ENCODE measurements around the gene PRSS22. TPM values are rescaled to one million over a fixed set of nuclear protein-coding genes. Genes with fewer than 3 reads are reported as not detected.

Gene PRSS22
- polyA plus RNA-seq, 1 donor from 2014 or later = not detected

DNA sequence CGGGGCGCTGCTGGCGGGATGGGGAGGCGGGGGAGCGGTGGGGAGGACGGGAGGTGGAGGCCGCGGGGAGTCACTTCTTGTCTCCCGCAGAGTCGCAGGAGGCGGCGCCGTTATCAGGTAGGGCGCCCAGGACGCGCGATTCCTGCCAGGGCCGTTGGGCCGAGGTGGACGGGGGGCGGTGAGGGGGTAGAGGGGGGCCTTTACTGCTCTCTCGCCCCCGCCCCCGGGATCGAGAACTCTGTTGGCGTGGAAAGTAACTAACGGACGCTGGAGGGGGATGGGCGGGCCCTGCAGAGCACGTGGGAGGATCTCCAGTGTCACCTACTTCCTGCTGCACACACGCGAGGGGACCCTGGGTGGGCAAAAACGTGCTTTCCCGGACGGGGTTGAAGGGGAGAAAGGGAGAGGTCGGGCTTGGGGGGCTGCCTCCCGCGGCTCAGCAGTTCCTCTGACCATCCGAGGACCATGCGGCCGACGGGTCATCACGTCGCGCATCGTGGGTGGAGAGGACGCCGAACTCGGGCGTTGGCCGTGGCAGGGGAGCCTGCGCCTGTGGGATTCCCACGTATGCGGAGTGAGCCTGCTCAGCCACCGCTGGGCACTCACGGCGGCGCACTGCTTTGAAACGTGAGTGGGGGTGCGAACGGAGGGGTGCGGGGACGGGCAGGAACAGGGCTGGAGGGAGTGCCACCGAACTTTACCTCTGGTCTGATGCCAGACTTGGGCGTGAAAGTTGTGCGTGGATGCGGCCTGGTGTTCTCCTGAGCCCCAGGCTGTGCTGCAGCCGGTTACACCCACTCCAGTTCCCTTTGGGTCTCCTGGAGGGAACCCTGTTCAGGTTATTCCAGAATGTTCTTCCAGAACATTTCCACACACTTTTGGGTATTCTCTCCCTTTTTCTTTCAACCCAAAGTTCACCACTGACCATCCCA, 40.4 kb downstream of the PRSS22 start:
- H3K9me2 ChIP-seq (ENCODE audit: insufficient read depth, low read length) = no peaks in the 10 kb centered on the region
- no peaks in the 10 kb centered on the region for H3F3A ChIP-seq (ENCODE audit: insufficient read depth, low read length, poor library complexity, severe bottlenecking)
- H3K27me3 ChIP-seq (ENCODE audit: insufficient read depth, low read depth, low read length) = no peaks in the 10 kb centered on the region
- H3K27ac ChIP-seq (ENCODE audit: low read length) = no peak overlapping the region
- TF ChIP-seq TAF1 (IDR thresholded peaks at IDR 0.05; ENCODE audit: low read depth) = no peak
- TF ChIP-seq, protein P1, sequence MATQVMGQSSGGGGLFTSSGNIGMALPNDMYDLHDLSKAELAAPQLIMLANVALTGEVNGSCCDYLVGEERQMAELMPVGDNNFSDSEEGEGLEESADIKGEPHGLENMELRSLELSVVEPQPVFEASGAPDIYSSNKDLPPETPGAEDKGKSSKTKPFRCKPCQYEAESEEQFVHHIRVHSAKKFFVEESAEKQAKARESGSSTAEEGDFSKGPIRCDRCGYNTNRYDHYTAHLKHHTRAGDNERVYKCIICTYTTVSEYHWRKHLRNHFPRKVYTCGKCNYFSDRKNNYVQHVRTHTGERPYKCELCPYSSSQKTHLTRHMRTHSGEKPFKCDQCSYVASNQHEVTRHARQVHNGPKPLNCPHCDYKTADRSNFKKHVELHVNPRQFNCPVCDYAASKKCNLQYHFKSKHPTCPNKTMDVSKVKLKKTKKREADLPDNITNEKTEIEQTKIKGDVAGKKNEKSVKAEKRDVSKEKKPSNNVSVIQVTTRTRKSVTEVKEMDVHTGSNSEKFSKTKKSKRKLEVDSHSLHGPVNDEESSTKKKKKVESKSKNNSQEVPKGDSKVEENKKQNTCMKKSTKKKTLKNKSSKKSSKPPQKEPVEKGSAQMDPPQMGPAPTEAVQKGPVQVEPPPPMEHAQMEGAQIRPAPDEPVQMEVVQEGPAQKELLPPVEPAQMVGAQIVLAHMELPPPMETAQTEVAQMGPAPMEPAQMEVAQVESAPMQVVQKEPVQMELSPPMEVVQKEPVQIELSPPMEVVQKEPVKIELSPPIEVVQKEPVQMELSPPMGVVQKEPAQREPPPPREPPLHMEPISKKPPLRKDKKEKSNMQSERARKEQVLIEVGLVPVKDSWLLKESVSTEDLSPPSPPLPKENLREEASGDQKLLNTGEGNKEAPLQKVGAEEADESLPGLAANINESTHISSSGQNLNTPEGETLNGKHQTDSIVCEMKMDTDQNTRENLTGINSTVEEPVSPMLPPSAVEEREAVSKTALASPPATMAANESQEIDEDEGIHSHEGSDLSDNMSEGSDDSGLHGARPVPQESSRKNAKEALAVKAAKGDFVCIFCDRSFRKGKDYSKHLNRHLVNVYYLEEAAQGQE (IDR thresholded peaks at IDR 0.05; ENCODE audit: borderline replicate concordance) = no peak
- no peak for TF ChIP-seq SMC3 (conservative IDR thresholded peaks at IDR 0.05; ENCODE audit: poor library complexity)
- TF ChIP-seq POLR2AphosphoS5 (IDR thresholded peaks at IDR 0.05) = no peak
- TF ChIP-seq RAD21 (conservative IDR thresholded peaks at IDR 0.05) = no peak
- no peak for TF ChIP-seq EP300 (conservative IDR thresholded peaks at IDR 0.05; ENCODE audit: poor library complexity, severe bottlenecking)
- TF ChIP-seq MXI1 (conservative IDR thresholded peaks at IDR 0.05; ENCODE audit: poor library complexity, severe bottlenecking) = no peak
- TF ChIP-seq EZH2 (IDR thresholded peaks at IDR 0.05; ENCODE audit: borderline replicate concordance, insufficient read depth, low read length, poor library complexity, severe bottlenecking) = no peak
- TF ChIP-seq, protein P2, sequence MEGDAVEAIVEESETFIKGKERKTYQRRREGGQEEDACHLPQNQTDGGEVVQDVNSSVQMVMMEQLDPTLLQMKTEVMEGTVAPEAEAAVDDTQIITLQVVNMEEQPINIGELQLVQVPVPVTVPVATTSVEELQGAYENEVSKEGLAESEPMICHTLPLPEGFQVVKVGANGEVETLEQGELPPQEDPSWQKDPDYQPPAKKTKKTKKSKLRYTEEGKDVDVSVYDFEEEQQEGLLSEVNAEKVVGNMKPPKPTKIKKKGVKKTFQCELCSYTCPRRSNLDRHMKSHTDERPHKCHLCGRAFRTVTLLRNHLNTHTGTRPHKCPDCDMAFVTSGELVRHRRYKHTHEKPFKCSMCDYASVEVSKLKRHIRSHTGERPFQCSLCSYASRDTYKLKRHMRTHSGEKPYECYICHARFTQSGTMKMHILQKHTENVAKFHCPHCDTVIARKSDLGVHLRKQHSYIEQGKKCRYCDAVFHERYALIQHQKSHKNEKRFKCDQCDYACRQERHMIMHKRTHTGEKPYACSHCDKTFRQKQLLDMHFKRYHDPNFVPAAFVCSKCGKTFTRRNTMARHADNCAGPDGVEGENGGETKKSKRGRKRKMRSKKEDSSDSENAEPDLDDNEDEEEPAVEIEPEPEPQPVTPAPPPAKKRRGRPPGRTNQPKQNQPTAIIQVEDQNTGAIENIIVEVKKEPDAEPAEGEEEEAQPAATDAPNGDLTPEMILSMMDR (IDR thresholded peaks at IDR 0.05; ENCODE audit: poor library complexity, severe bottlenecking) = no peak
- H3K9ac ChIP-seq (ENCODE audit: low read length) = no peak overlapping the region
- H3K9me3 ChIP-seq (ENCODE audit: low read length) = no peaks in the 10 kb centered on the region
- H3K4me3 ChIP-seq (ENCODE audit: low read length) = no peak overlapping the region
- H3K4me2 ChIP-seq (ENCODE audit: low read length) = no peak overlapping the region
- no peaks in the 10 kb centered on the region for H4K20me1 ChIP-seq (ENCODE audit: insufficient read depth)
- H2AFZ ChIP-seq (ENCODE audit: low read depth, low read length) = no peak overlapping the region
- no peaks in the 10 kb centered on the region for H3K79me2 ChIP-seq (replicated peaks; ENCODE audit: insufficient read depth, low read length)
- no peaks in the 10 kb centered on the region for H3K36me3 ChIP-seq (ENCODE audit: insufficient read depth, low read length)

DNA sequence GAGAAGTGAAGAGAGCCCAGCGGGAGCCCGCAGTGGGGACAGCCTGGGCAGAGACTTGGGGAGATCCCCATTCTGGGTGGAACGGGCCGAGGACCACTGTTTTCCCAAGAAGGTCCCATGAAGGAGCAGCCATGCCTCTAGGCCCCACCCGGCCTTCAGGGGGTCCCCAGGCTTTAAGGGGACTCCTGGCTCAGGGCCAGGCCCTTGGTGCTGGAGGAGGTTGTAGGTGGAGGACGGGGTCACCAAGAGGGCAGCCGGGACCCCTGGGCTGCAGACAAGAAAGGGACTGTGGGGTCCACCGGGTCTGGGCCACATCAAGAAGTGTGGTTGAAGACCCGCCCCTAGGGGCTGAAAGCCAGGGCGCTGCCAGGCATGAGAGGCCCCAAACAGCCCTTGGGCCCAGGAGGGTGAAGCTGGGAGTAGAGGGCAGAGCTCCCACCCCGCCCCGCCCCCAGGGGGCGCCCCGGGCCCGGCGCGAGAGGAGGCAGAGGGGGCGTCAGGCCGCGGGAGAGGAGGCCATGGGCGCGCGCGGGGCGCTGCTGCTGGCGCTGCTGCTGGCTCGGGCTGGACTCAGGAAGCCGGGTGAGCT, 41.1 kb downstream of the PRSS22 start, which contains the start of gene PRSS21:
Gene PRSS21 (plus strand): TSS at position 487 of the 589 bp plus-strand sequence. CDS start 32 bp downstream, at position 519.
- Histone ChIP-seq H3K79me2 (replicated peaks; ENCODE audit: insufficient read depth, low read length) (no peaks in the 10 kb centered on the region), H3K4me2 (ENCODE audit: low read length) (no peak within 1 kb of the TSS), H3F3A (ENCODE audit: insufficient read depth, low read length, poor library complexity, severe bottlenecking) (no peaks in the 10 kb centered on the region), H3K9me3 (ENCODE audit: low read length) (no peaks in the 10 kb centered on the region), H3K4me3 (ENCODE audit: low read length) (no peak within 1 kb of the TSS), H3K27me3 (ENCODE audit: insufficient read depth, low read depth, low read length) (no peaks in the 10 kb centered on the region), H3K36me3 (ENCODE audit: insufficient read depth, low read length) (no peaks in the 10 kb centered on the region), H3K27ac (ENCODE audit: low read length) (no peak within 1 kb of the TSS), H3K9ac (ENCODE audit: low read length) (no peak within 1 kb of the TSS), H4K20me1 (ENCODE audit: insufficient read depth) (no peaks in the 10 kb centered on the region), H3K9me2 (ENCODE audit: insufficient read depth, low read length) (no peaks in the 10 kb centered on the region), H2AFZ (ENCODE audit: low read depth, low read length) (no peak within 1 kb of the TSS)
- TF ChIP-seq EZH2 (IDR thresholded peaks at IDR 0.05; ENCODE audit: borderline replicate concordance, insufficient read depth, low read length, poor library complexity, severe bottlenecking) (no peak), RAD21 (conservative IDR thresholded peaks at IDR 0.05) (no peak), MXI1 (conservative IDR thresholded peaks at IDR 0.05; ENCODE audit: poor library complexity, severe bottlenecking) (no peak), POLR2AphosphoS5 (IDR thresholded peaks at IDR 0.05) (no peak), SMC3 (conservative IDR thresholded peaks at IDR 0.05; ENCODE audit: poor library complexity) (no peak), TAF1 (IDR thresholded peaks at IDR 0.05; ENCODE audit: low read depth) (no peak), EP300 (conservative IDR thresholded peaks at IDR 0.05; ENCODE audit: poor library complexity, severe bottlenecking) (no peak)
- TF ChIP-seq, protein P1 (IDR thresholded peaks at IDR 0.05; ENCODE audit: borderline replicate concordance) = no peak
- TF ChIP-seq, protein P2 (IDR thresholded peaks at IDR 0.05; ENCODE audit: poor library complexity, severe bottlenecking) = no peak
